HepG2 (cell line): ENCODE data around the gene SMAD6. TPM values are rescaled to one million over a fixed set of nuclear protein-coding genes. Genes with fewer than 3 reads are reported as not detected.

ENCODE experiments used
- ARID2 ChIP-seq: sonication (generic); formaldehyde crosslinking; IDR thresholded peaks from 2 replicates; pipeline ENCODE4 v1.8.1; 2022; ENCODE audit warnings: mild to moderate bottlenecking, missing genetic modification reagents, borderline replicate concordance
- ARNT ChIP-seq: fragments of 450-650 bp; IDR thresholded peaks from 2 replicates; pipeline ENCODE4 v1.6.1; 2017
- CAMTA2 ChIP-seq: sonication (generic); formaldehyde crosslinking; IDR thresholded peaks from 2 replicates; pipeline ENCODE4 v1.4.0; 2020; ENCODE audit warnings: mild to moderate bottlenecking, missing genetic modification reagents, borderline replicate concordance
- CBFB ChIP-seq: sonication (generic); formaldehyde crosslinking; IDR thresholded peaks from 2 replicates; pipeline ENCODE4 v1.4.0; 2020; ENCODE audit warnings: missing genetic modification reagents
- DNMT1 ChIP-seq: sonication (generic); formaldehyde crosslinking; IDR thresholded peaks from 2 replicates; pipeline ENCODE4 v1.5.1; 2020; ENCODE audit warnings: mild to moderate bottlenecking, missing genetic modification reagents
- FIP1L1 ChIP-seq: fragments of 200-400 bp; formaldehyde crosslinking; IDR thresholded peaks from 2 replicates; pipeline ENCODE4 v1.6.1; 2018; ENCODE audit warnings: low read depth, mild to moderate bottlenecking, low read length, moderate library complexity, borderline replicate concordance; ENCODE audit not compliant: insufficient read depth
- GLMP ChIP-seq: sonication (generic); formaldehyde crosslinking; IDR thresholded peaks from 2 replicates; pipeline ENCODE4 v1.9.0; 2021; ENCODE audit warnings: missing genetic modification reagents, mild to moderate bottlenecking, borderline replicate concordance
- MTA3 ChIP-seq: sonication (generic); formaldehyde crosslinking; IDR thresholded peaks from 2 replicates; pipeline ENCODE4 v1.4.0; 2020; ENCODE audit warnings: missing genetic modification reagents
- MXI1 ChIP-seq: IDR thresholded peaks from 3 replicates; pipeline ENCODE4 v1.6.1; 2012; ENCODE audit warnings: low read depth, low read length, inconsistent platforms, borderline replicate concordance
- POGZ ChIP-seq: sonication (generic); formaldehyde crosslinking; IDR thresholded peaks from 2 replicates; pipeline ENCODE4 v1.4.0; 2020; ENCODE audit warnings: mild to moderate bottlenecking, missing genetic modification reagents
- POLR2AphosphoS2 ChIP-seq: IDR thresholded peaks from 2 replicates; pipeline ENCODE4 v1.6.1; 2011; ENCODE audit warnings: low read depth, low read length, improper control_type of control experiment
- PRDM10 ChIP-seq: sonication (generic); formaldehyde crosslinking; IDR thresholded peaks from 2 replicates; pipeline ENCODE4 v1.4.0; 2020; ENCODE audit warnings: low read depth, missing genetic modification reagents
- PRPF4 ChIP-seq: fragments of 200-400 bp; formaldehyde crosslinking; IDR thresholded peaks from 2 replicates; pipeline ENCODE4 v1.6.1; 2016; ENCODE audit warnings: low read length, low read depth; ENCODE audit not compliant: poor library complexity, severe bottlenecking
- SKIL ChIP-seq: sonication (generic); formaldehyde crosslinking; IDR thresholded peaks from 2 replicates; pipeline ENCODE4 v1.8.0; 2022; ENCODE audit warnings: missing genetic modification reagents, mild to moderate bottlenecking, moderate library complexity, borderline replicate concordance
- SMARCC2 ChIP-seq: fragments of 450-650 bp; IDR thresholded peaks from 2 replicates; pipeline ENCODE4 v1.6.1; 2017; ENCODE audit warnings: antibody characterized with exemption, mild to moderate bottlenecking
- TSC22D2 ChIP-seq: sonication (generic); formaldehyde crosslinking; IDR thresholded peaks from 2 replicates; pipeline ENCODE4 v1.5.1; 2020; ENCODE audit warnings: missing genetic modification reagents, mild to moderate bottlenecking, borderline replicate concordance
- U2AF1 ChIP-seq: fragments of 200-400 bp; formaldehyde crosslinking; optimal IDR thresholded peaks from 2 replicates; pipeline ENCODE3; 2017; ENCODE audit warnings: mild to moderate bottlenecking, low read depth, low read length
- ZNF17 ChIP-seq: sonication (generic); formaldehyde crosslinking; IDR thresholded peaks from 2 replicates; pipeline ENCODE4 v1.5.0; 2020; ENCODE audit warnings: mild to moderate bottlenecking, missing genetic modification reagents
- ZNF362 ChIP-seq: sonication (generic); formaldehyde crosslinking; IDR thresholded peaks from 2 replicates; pipeline ENCODE4 v1.4.0; 2020; ENCODE audit warnings: missing genetic modification reagents, mild to moderate bottlenecking, borderline replicate concordance
- ZNF446 ChIP-seq: sonication (generic); formaldehyde crosslinking; IDR thresholded peaks from 2 replicates; pipeline ENCODE4 v1.5.0; 2020; ENCODE audit warnings: mild to moderate bottlenecking, missing genetic modification reagents
- ZNF530 ChIP-seq: sonication (generic); formaldehyde crosslinking; IDR thresholded peaks from 2 replicates; pipeline ENCODE4 v1.5.0; 2020; ENCODE audit warnings: low read depth, mild to moderate bottlenecking, missing genetic modification reagents
- ZNF782 ChIP-seq: sonication (generic); formaldehyde crosslinking; IDR thresholded peaks from 2 replicates; pipeline ENCODE4 v1.4.0; 2020; ENCODE audit warnings: missing genetic modification reagents, mild to moderate bottlenecking, borderline replicate concordance
- polyA plus RNA-seq, 8 experiments: library from polyadenylated mRNA; depleted of rRNA in 3 of 8; stranded (reverse) in 7 of 8; unstranded in 1 of 8; fragments of >200 nt; fragmentation: Illumina TruSeq in 4 of 8; extraction: Trizol in 4 of 8; gene quantifications; 2 replicates each; pipeline versions ENCODE4 v1.2.1 to v1.2.3, GENCODE V29; 2011 to 2016; ENCODE audit warnings: low read depth in 4 of 8, missing spikeins in 1 of 8, mixed read lengths in 1 of 8; ENCODE audit not compliant: insufficient read depth in 1 of 8
- total RNA-seq, 5 experiments: library from RNA; depleted of rRNA; stranded (reverse); fragments of >200 nt; fragmentation: Illumina TruSeq; extraction: Trizol; gene quantifications; 2 replicates each; pipeline ENCODE4 v1.2.3, GENCODE V29; 2016; ENCODE audit warnings: low read depth in 1 of 5

SMAD6 gene
- total and polyA plus RNA-seq, 2 of the 13 experiments (the other 11 are each of a cell fraction or from before 2014, with no cell fraction given) = 3.3 to 4.4 TPM

- TF ChIP-seq ZNF362 = no peak
- no peak for TF ChIP-seq ZNF17
- TF ChIP-seq SMARCC2 = no peak
- TF ChIP-seq CBFB (CRISPR knock-in tag) = no peak
- TF ChIP-seq CAMTA2 (CRISPR knock-in tag) = no peak
- TF ChIP-seq ZNF782 (CRISPR knock-in tag) = no peak
- TF ChIP-seq GLMP = no peak
- TF ChIP-seq ARID2 (CRISPR knock-in tag) = no peak
- no peak for TF ChIP-seq MTA3 (CRISPR knock-in tag)
- TF ChIP-seq POGZ (CRISPR knock-in tag) = no peak
- no peak for TF ChIP-seq DNMT1 (CRISPR knock-in tag)
- no peak for TF ChIP-seq FIP1L1
- TF ChIP-seq POLR2AphosphoS2 = no peak
- no peak for TF ChIP-seq ARNT
- peak; percentile 40; the same call in 1 of the 3 replicates for TF ChIP-seq MXI1
- TF ChIP-seq U2AF1 = no peak
- no peak for TF ChIP-seq ZNF530
- peak; percentile 93 for TF ChIP-seq SKIL
- no peak for TF ChIP-seq TSC22D2 (CRISPR knock-in tag)
- TF ChIP-seq PRPF4 = no peak
- no peak for TF ChIP-seq ZNF446 (CRISPR knock-in tag)
- TF ChIP-seq PRDM10 = no peak
Measured at GRCh38 chr15:66702035-66702786, at the start of gene SMAD6 (continued).
